HCT116 (cell line): ENCODE data around the gene MED9. TPM values are rescaled to one million over a fixed set of nuclear protein-coding genes. Genes with fewer than 3 reads are reported as not detected.

ENCODE experiments used
- ATAC-seq: fragments of 200-7000 bp; cut with Tn5 transposase; 2 replicates; pipeline ENCODE4 v1.9.1; 2020; ENCODE audit warnings: mild to moderate bottlenecking, moderate library complexity
- BruUV-seq: library from RNA; stranded (reverse); fragments of 400-500 nt; replicated peaks from 2 replicates; lab custom pipeline; 2021; lab: Mats Ljungman, UMichigan
- CTCF ChIA-PET: fragments of 300-600 bp; sonication (Branson Sonifier 250); formaldehyde crosslinking; loops from one replicate; lab custom pipeline; 2021; ENCODE audit warnings: antibody characterized with exemption; lab: Charles Lee
- POLR2A ChIA-PET: fragments of 300-600, 350-600 bp; sonication (Branson Sonifier 250); formaldehyde crosslinking; loops from one replicate; lab custom pipeline; 2021; ENCODE audit warnings: antibody characterized with exemption; lab: Charles Lee
- RAD21 ChIA-PET, 2 experiments: fragments of 300-600 bp; sonication (Branson Sonifier 250); formaldehyde crosslinking; loops; one replicate each; lab custom pipeline; 2023; ENCODE audit warnings: low total read pairs in 2 of 2; ENCODE audit not compliant: uncharacterized antibody in 2 of 2, unreplicated experiment in 2 of 2, low non-redundant PET in 1 of 2; lab: Charles Lee
- DNase-seq: peaks from one replicate; pipeline ENCODE4 v3.0.0-alpha.2; 2010; ENCODE audit warnings: low read depth, low spot score
- H2AFZ ChIP-seq: fragments of 200-600 bp; shearing (Covaris generic), sonication (generic); 2 replicates; pipeline ENCODE4 v1.6.1; 2017; ENCODE audit warnings: low read depth, mixed run types, mixed read lengths, antibody characterized with exemption, low read length; ENCODE audit not compliant: poor library complexity, severe bottlenecking
- H3K27ac ChIP-seq: 2 replicates; pipeline ENCODE4 v1.5.1; 2012; ENCODE audit warnings: low read depth, low read length
- H3K27me3 ChIP-seq: fragments of 200-600 bp; sonication (generic); 2 replicates; pipeline ENCODE4 v1.6.1; 2016; ENCODE audit warnings: mixed run types, low read length, mixed read lengths; ENCODE audit not compliant: insufficient read depth
- H3K36me3 ChIP-seq, 2 experiments: fragments of 200-500 bp in 1 of 2; fragments of 200-600 bp in 1 of 2; sonication (Bioruptor generic) in 1 of 2; sonication (generic) in 1 of 2; 2 replicates each; pipeline versions ENCODE4 v1.5.1 to v1.6.1; 2014 to 2016; ENCODE audit warnings: low read length in 2 of 2, inconsistent platforms in 1 of 2, mixed read lengths in 1 of 2, mixed run types in 1 of 2; ENCODE audit not compliant: insufficient read depth in 2 of 2, control insufficient read depth in 1 of 2
- H3K4me1 ChIP-seq, 2 experiments: fragments of 200-600 bp in 1 of 2; sonication (generic) in 1 of 2; 2 replicates each; pipeline versions ENCODE4 v1.5.1 to v1.6.1; 2012 to 2017; ENCODE audit warnings: low read length in 2 of 2, inconsistent platforms in 1 of 2, mild to moderate bottlenecking in 1 of 2, mixed read lengths in 1 of 2, mixed run types in 1 of 2, moderate library complexity in 1 of 2; ENCODE audit not compliant: insufficient read depth in 2 of 2, control insufficient read depth in 1 of 2
- H3K4me2 ChIP-seq: fragments of 200-600 bp; sonication (generic); 2 replicates; pipeline ENCODE4 v1.6.1; 2017; ENCODE audit warnings: mixed run types, low read length, mixed read lengths
- H3K4me3 ChIP-seq, 2 experiments: fragments of 200-600 bp in 1 of 2; sonication (generic) in 1 of 2; replicated peaks in 1 of 2; 2 replicates each; pipeline ENCODE4 v1.5.1; 2011 to 2016; ENCODE audit warnings: low read length in 2 of 2, control low read depth in 1 of 2, low read depth in 1 of 2, mild to moderate bottlenecking in 1 of 2, mixed read lengths in 1 of 2, mixed run types in 1 of 2
- H3K79me2 ChIP-seq: fragments of 200-600 bp; sonication (generic); 2 replicates; pipeline ENCODE4 v1.6.1; 2017; ENCODE audit warnings: mild to moderate bottlenecking, mixed run types, low read length, moderate library complexity, mixed read lengths; ENCODE audit not compliant: insufficient read depth
- H3K9ac ChIP-seq: fragments of 200-600 bp; sonication (generic); 2 replicates; pipeline ENCODE4 v1.6.1; 2016; ENCODE audit warnings: low read length, mixed read lengths
- H3K9me2 ChIP-seq: fragments of 200-600 bp; sonication (generic), shearing (Covaris generic); 2 replicates; pipeline ENCODE4 v1.6.1; 2017; ENCODE audit warnings: mixed run types, mild to moderate bottlenecking, moderate library complexity; ENCODE audit not compliant: insufficient read depth
- H3K9me3 ChIP-seq, 2 experiments: fragments of 200-500 bp in 1 of 2; fragments of 200-600 bp in 1 of 2; sonication (Bioruptor generic) in 1 of 2; sonication (generic) in 1 of 2; 2 replicates each; pipeline ENCODE4 v1.6.1; 2014 to 2017; ENCODE audit warnings: low read length in 2 of 2, mixed read lengths in 2 of 2, inconsistent platforms in 1 of 2, low read depth in 1 of 2, mild to moderate bottlenecking in 1 of 2, mixed run types in 1 of 2, moderate library complexity in 1 of 2; ENCODE audit not compliant: control insufficient read depth in 1 of 2, insufficient read depth in 1 of 2
- H4K20me1 ChIP-seq: fragments of 200-600 bp; sonication (generic), shearing (Covaris generic); 2 replicates; pipeline ENCODE4 v1.6.1; 2017; ENCODE audit warnings: mixed run types, mild to moderate bottlenecking, moderate library complexity; ENCODE audit not compliant: insufficient read depth
- ATF3 ChIP-seq: IDR thresholded peaks from 2 replicates; pipeline ENCODE4 v1.6.1; 2012
- CBX3 ChIP-seq: IDR thresholded peaks from 2 replicates; pipeline ENCODE4 v1.6.1; 2012; ENCODE audit warnings: low read depth
- EGR1 ChIP-seq: IDR thresholded peaks from 2 replicates; pipeline ENCODE4 v1.6.1; 2012; ENCODE audit warnings: low read depth
- ELF1 ChIP-seq: IDR thresholded peaks from 2 replicates; pipeline ENCODE4 v1.6.1; 2012; ENCODE audit warnings: low read depth, borderline replicate concordance
- POLR2A ChIP-seq: IDR thresholded peaks from 2 replicates; pipeline ENCODE4 v1.7.0; 2011; ENCODE audit warnings: borderline replicate concordance; ENCODE audit not compliant: insufficient read depth, insufficient read length; ENCODE audit errors: extremely low read depth
- SP1 ChIP-seq: IDR thresholded peaks from 2 replicates; pipeline ENCODE4 v1.6.1; 2012; ENCODE audit warnings: low read depth
- YY1 ChIP-seq: IDR thresholded peaks from 2 replicates; pipeline ENCODE4 v1.6.1; 2011; ENCODE audit warnings: low read length, low read depth, moderate library complexity, mild to moderate bottlenecking; ENCODE audit not compliant: insufficient replicate concordance; ENCODE audit errors: extremely low read depth
- ZNF274 ChIP-seq: fragments of 200-500 bp; sonication (Bioruptor generic); IDR thresholded peaks from 2 replicates; pipeline ENCODE4 v1.6.1; 2014; ENCODE audit warnings: mild to moderate bottlenecking, low read depth, low read length, inconsistent platforms
- intact Hi-C: fragments of 100-400 bp; cut with micrococcal nuclease; formaldehyde crosslinking; loops from 2 replicates; pipeline ENCODE4 v1.10.0; 2022
- total RNA-seq: library from RNA; stranded (reverse); gene quantifications from one replicate; pipeline ENCODE4 v1.2.1, GENCODE V29; 2021; ENCODE audit not compliant: unreplicated experiment
- TF ChIP-seq, protein P1 (sequence below): IDR thresholded peaks from 2 replicates; pipeline ENCODE4 v1.6.1; 2011; ENCODE audit warnings: mild to moderate bottlenecking, low read length, moderate library complexity; ENCODE audit not compliant: insufficient replicate concordance; ENCODE audit errors: extremely low read depth
- TF ChIP-seq, protein P2 (sequence below), 3 experiments: fragments of 200-600 bp in 1 of 3; sonication (generic) in 1 of 3; IDR thresholded peaks in 2 of 3; conservative IDR thresholded peaks in 1 of 3; 2 replicates each; pipeline ENCODE4 v1.5.1; 2012 to 2017; ENCODE audit warnings: low read depth in 2 of 3, low read length in 2 of 3, antibody characterized with exemption in 1 of 3, borderline replicate concordance in 1 of 3, control low read depth in 1 of 3, mild to moderate bottlenecking in 1 of 3, mixed read lengths in 1 of 3, mixed run types in 1 of 3, moderate library complexity in 1 of 3; ENCODE audit not compliant: insufficient read depth in 1 of 3
- TF ChIP-seq, protein P3 (sequence below): IDR thresholded peaks from 2 replicates; pipeline ENCODE4 v1.6.1; 2012

Gene MED9
- total RNA-seq, 1 experiment from 2014 or later: 13.9 TPM

DNA sequence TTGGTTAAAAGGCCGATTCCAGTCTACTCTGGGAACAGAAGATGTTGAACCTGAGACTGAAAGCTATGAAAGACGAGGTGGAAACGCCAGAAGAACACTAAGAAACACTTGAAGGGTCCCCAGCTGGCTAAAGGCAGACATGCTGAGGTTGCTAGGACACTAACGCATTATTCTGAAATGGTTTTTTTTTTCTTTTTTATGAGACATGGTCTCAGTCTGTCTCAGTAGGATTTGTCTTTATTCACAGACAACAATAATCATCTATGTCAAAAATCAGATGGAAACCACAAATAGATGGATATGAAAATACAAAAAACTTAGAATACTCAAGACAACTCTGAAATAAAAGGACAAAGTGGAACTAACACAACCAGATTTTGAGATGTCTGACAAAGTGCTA is 54.4 kb downstream of the MED9 start:
- no TSS peak for BruUV-seq
- H3K4me1 ChIP-seq: no peaks in the 10 kb centered on the region
- no peak overlapping the region for H3K4me2 ChIP-seq
- H3K4me3 ChIP-seq: no peak overlapping the region
- H2AFZ ChIP-seq: no peak overlapping the region
- H3K27me3 ChIP-seq: no peaks in the 10 kb centered on the region
- ChIA-PET RAD21 (no interaction called here), CTCF (no interaction called here), POLR2A (no interaction called here)
- no peaks in the 10 kb centered on the region for H3K9me2 ChIP-seq
- DNase-seq: no peak
- ATAC-seq: no peak
- no peaks in the 10 kb centered on the region for H4K20me1 ChIP-seq
- no peaks in the 10 kb centered on the region for H3K79me2 ChIP-seq
- H3K27ac ChIP-seq: no peak overlapping the region
- no peaks in the 10 kb centered on the region for H3K9me3 ChIP-seq
- no peak overlapping the region for H3K9ac ChIP-seq
- H3K36me3 ChIP-seq: no peaks in the 10 kb centered on the region
- TF ChIP-seq, protein P1, sequence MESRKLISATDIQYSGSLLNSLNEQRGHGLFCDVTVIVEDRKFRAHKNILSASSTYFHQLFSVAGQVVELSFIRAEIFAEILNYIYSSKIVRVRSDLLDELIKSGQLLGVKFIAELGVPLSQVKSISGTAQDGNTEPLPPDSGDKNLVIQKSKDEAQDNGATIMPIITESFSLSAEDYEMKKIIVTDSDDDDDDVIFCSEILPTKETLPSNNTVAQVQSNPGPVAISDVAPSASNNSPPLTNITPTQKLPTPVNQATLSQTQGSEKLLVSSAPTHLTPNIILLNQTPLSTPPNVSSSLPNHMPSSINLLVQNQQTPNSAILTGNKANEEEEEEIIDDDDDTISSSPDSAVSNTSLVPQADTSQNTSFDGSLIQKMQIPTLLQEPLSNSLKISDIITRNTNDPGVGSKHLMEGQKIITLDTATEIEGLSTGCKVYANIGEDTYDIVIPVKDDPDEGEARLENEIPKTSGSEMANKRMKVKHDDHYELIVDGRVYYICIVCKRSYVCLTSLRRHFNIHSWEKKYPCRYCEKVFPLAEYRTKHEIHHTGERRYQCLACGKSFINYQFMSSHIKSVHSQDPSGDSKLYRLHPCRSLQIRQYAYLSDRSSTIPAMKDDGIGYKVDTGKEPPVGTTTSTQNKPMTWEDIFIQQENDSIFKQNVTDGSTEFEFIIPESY: no peak
- no peak for TF ChIP-seq ZNF274
- TF ChIP-seq ATF3: no peak
- TF ChIP-seq YY1: no peak
- no peak for TF ChIP-seq SP1
- TF ChIP-seq, protein P2, sequence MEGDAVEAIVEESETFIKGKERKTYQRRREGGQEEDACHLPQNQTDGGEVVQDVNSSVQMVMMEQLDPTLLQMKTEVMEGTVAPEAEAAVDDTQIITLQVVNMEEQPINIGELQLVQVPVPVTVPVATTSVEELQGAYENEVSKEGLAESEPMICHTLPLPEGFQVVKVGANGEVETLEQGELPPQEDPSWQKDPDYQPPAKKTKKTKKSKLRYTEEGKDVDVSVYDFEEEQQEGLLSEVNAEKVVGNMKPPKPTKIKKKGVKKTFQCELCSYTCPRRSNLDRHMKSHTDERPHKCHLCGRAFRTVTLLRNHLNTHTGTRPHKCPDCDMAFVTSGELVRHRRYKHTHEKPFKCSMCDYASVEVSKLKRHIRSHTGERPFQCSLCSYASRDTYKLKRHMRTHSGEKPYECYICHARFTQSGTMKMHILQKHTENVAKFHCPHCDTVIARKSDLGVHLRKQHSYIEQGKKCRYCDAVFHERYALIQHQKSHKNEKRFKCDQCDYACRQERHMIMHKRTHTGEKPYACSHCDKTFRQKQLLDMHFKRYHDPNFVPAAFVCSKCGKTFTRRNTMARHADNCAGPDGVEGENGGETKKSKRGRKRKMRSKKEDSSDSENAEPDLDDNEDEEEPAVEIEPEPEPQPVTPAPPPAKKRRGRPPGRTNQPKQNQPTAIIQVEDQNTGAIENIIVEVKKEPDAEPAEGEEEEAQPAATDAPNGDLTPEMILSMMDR (IDR thresholded peaks at IDR 0.05 in 2 of 3, conservative IDR thresholded peaks at IDR 0.05 in 1 of 3; ENCODE audit: borderline replicate concordance in 1 of 3, insufficient read depth in 1 of 3, low read depth in 2 of 3, low read length in 2 of 3): no peak
- TF ChIP-seq EGR1: no peak
- TF ChIP-seq, protein P3, sequence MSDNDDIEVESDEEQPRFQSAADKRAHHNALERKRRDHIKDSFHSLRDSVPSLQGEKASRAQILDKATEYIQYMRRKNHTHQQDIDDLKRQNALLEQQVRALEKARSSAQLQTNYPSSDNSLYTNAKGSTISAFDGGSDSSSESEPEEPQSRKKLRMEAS: no peak
- no peak for TF ChIP-seq CBX3
- TF ChIP-seq ELF1: no peak
- no peak for TF ChIP-seq POLR2A
- intact Hi-C loops: no loop called here
